SK-N-SH (cell line): ENCODE data around the gene CROT. TPM values are rescaled to one million over a fixed set of nuclear protein-coding genes. Genes with fewer than 3 reads are reported as not detected.

ENCODE experiments used
- CTCF ChIA-PET: fragments of 300-600, 350-600 bp; formaldehyde crosslinking; extraction: SDS; loops from one replicate; lab custom pipeline; 2021; lab: Yijun Ruan, JAX
- POLR2A ChIA-PET: fragments of 350-600 bp; sonication (Branson Sonifier 250); formaldehyde crosslinking; extraction: SDS; loops from one replicate; lab custom pipeline; 2020; ENCODE audit warnings: antibody characterized with exemption, inconsistent platforms; lab: Yijun Ruan, JAX
- DNase-seq: peaks from one replicate; pipeline ENCODE4 v3.0.0; 2012
- H2AFZ ChIP-seq: fragments of 200-600 bp; sonication (generic); 2 replicates; pipeline ENCODE4 v1.8.1; 2016; ENCODE audit warnings: antibody characterized with exemption, mild to moderate bottlenecking, low read depth
- H3F3A ChIP-seq: fragments of 200-600 bp; sonication (generic); replicated peaks from 2 replicates; pipeline ENCODE3; 2016; ENCODE audit warnings: antibody characterized with exemption, mild to moderate bottlenecking; ENCODE audit not compliant: insufficient read depth
- H3K27ac ChIP-seq, 2 experiments: fragments of 200-500 bp in 1 of 2; fragments of 200-600 bp in 1 of 2; sonication (Bioruptor generic) in 1 of 2; sonication (generic), shearing (Covaris generic) in 1 of 2; 2 replicates each; pipeline versions ENCODE4 v1.5.1 to v1.6.1; 2014 to 2016; ENCODE audit warnings: low read depth in 2 of 2, inconsistent platforms in 1 of 2, low read length in 1 of 2, mild to moderate bottlenecking in 1 of 2, mixed read lengths in 1 of 2
- H3K27me3 ChIP-seq: fragments of 200-600 bp; sonication (generic), shearing (Covaris generic); 2 replicates; pipeline ENCODE4 v1.6.1; 2016; ENCODE audit warnings: mixed run types; ENCODE audit not compliant: insufficient read depth
- H3K36me3 ChIP-seq, 2 experiments: fragments of 200-500 bp in 1 of 2; fragments of 200-600 bp in 1 of 2; sonication (Bioruptor generic) in 1 of 2; sonication (generic) in 1 of 2; replicated peaks in 1 of 2; 2 replicates each; pipeline versions ENCODE3 to v1.5.1; 2014 to 2016; ENCODE audit warnings: low read length in 1 of 2, mild to moderate bottlenecking in 1 of 2; ENCODE audit not compliant: insufficient read depth in 2 of 2, control insufficient read depth in 1 of 2
- H3K4me1 ChIP-seq, 2 experiments: fragments of 200-500 bp in 1 of 2; fragments of 200-600 bp in 1 of 2; sonication (Bioruptor generic) in 1 of 2; sonication (generic), shearing (Covaris generic) in 1 of 2; 2 replicates each; pipeline versions ENCODE4 v1.5.1 to v1.6.1; 2014 to 2016; ENCODE audit warnings: low read depth in 1 of 2, low read length in 1 of 2, mixed run types in 1 of 2; ENCODE audit not compliant: insufficient read depth in 2 of 2, control insufficient read depth in 1 of 2
- H3K4me2 ChIP-seq: fragments of 200-600 bp; sonication (generic), shearing (Covaris generic); 2 replicates; pipeline ENCODE4 v1.6.1; 2017; ENCODE audit warnings: mixed run types
- H3K4me3 ChIP-seq, 2 experiments: fragments of 200-500 bp in 1 of 2; fragments of 200-600 bp in 1 of 2; sonication (Bioruptor generic) in 1 of 2; sonication (generic), shearing (Covaris generic) in 1 of 2; 2 replicates each; pipeline versions ENCODE4 v1.5.1 to v1.8.1; 2014 to 2016; ENCODE audit warnings: low read depth in 2 of 2, inconsistent platforms in 1 of 2, low read length in 1 of 2, mild to moderate bottlenecking in 1 of 2, mixed read lengths in 1 of 2, moderate library complexity in 1 of 2
- H3K79me2 ChIP-seq: fragments of 200-600 bp; sonication (generic); 2 replicates; pipeline ENCODE4 v1.8.1; 2017; ENCODE audit warnings: mild to moderate bottlenecking; ENCODE audit not compliant: insufficient read depth
- H3K9ac ChIP-seq: fragments of 200-600 bp; sonication (generic); 2 replicates; pipeline ENCODE4 v1.6.1; 2017; ENCODE audit warnings: mixed run types
- H3K9me2 ChIP-seq: fragments of 200-600 bp; sonication (generic); 2 replicates; pipeline ENCODE4 v1.6.1; 2017; ENCODE audit warnings: mixed run types
- H3K9me3 ChIP-seq: fragments of 200-600 bp; sonication (generic); 2 replicates; pipeline ENCODE4 v1.6.1; 2017; ENCODE audit warnings: mixed run types, mild to moderate bottlenecking, moderate library complexity
- H4K20me1 ChIP-seq: fragments of 200-600 bp; sonication (generic); 2 replicates; pipeline ENCODE4 v1.6.1; 2017; ENCODE audit warnings: mild to moderate bottlenecking, mixed run types; ENCODE audit not compliant: insufficient read depth
- FOXM1 ChIP-seq: IDR thresholded peaks from 2 replicates; pipeline ENCODE4 v1.4.0; 2012; ENCODE audit warnings: low read depth, mild to moderate bottlenecking
- NFIC ChIP-seq: IDR thresholded peaks from 2 replicates; pipeline ENCODE4 v1.4.0; 2012; ENCODE audit warnings: borderline replicate concordance
- NRF1 ChIP-seq: IDR thresholded peaks from 2 replicates; pipeline ENCODE4 v1.6.1; 2012; ENCODE audit warnings: low read depth, mild to moderate bottlenecking, low read length
- POLR2AphosphoS5 ChIP-seq: IDR thresholded peaks from 2 replicates; pipeline ENCODE4 v1.6.1; 2012; ENCODE audit warnings: low read depth, low read length
- RCOR1 ChIP-seq: fragments of 150-350 bp; IDR thresholded peaks from 2 replicates; pipeline ENCODE4 v1.6.1; 2017; ENCODE audit warnings: antibody characterized with exemption, low read length
- REST ChIP-seq: IDR thresholded peaks from 2 replicates; pipeline ENCODE4 v1.6.1; 2012; ENCODE audit warnings: mild to moderate bottlenecking, low read depth, low read length, moderate library complexity
- RXRA ChIP-seq: IDR thresholded peaks from 2 replicates; pipeline ENCODE4 v1.4.0; 2012; ENCODE audit warnings: low read depth, mild to moderate bottlenecking, borderline replicate concordance
- SIN3A ChIP-seq: IDR thresholded peaks from 2 replicates; pipeline ENCODE4 v1.6.1; 2012; ENCODE audit warnings: low read depth, mild to moderate bottlenecking, low read length, moderate library complexity, borderline replicate concordance
- SMC3 ChIP-seq: IDR thresholded peaks from 2 replicates; pipeline ENCODE4 v1.6.1; 2012; ENCODE audit warnings: low read depth, low read length, improper control_type of control experiment
- TAF1 ChIP-seq: IDR thresholded peaks from 2 replicates; pipeline ENCODE4 v1.6.1; 2012; ENCODE audit warnings: low read depth, mild to moderate bottlenecking, low read length, moderate library complexity, borderline replicate concordance
- TEAD4 ChIP-seq: IDR thresholded peaks from 2 replicates; pipeline ENCODE4 v1.4.0; 2012; ENCODE audit warnings: mild to moderate bottlenecking, borderline replicate concordance; ENCODE audit not compliant: insufficient read depth
- YY1 ChIP-seq: IDR thresholded peaks from 2 replicates; pipeline ENCODE4 v1.4.0; 2012; ENCODE audit warnings: low read depth, mild to moderate bottlenecking
- WGBS: methylation state at CpG from one replicate; pipeline ENCODE4 v1.1.6; 2017; ENCODE audit warnings: low lambda C conversion rate; 5-methylcytosine and 5-hydroxymethylcytosine counted together
- polyA plus RNA-seq, 3 experiments: library from polyadenylated mRNA; depleted of rRNA; stranded (reverse); fragments of >200 nt; gene quantifications; 2 replicates each; pipeline ENCODE4 v1.2.3, GENCODE V29; 2012
- TF ChIP-seq, protein P1 (sequence below): fragments of 200-600 bp; sonication (generic); IDR thresholded peaks from 2 replicates; pipeline ENCODE4 v1.6.1; 2017; ENCODE audit warnings: antibody characterized with exemption, mild to moderate bottlenecking, moderate library complexity
- TF ChIP-seq, protein P2 (sequence below): IDR thresholded peaks from 2 replicates; pipeline ENCODE4 v1.4.0; 2012; ENCODE audit warnings: low read depth, borderline replicate concordance

CROT gene
- polyA plus RNA-seq, 1 of the 3 experiments (the other 2 are of a cell fraction), result 7.9 TPM

DNA sequence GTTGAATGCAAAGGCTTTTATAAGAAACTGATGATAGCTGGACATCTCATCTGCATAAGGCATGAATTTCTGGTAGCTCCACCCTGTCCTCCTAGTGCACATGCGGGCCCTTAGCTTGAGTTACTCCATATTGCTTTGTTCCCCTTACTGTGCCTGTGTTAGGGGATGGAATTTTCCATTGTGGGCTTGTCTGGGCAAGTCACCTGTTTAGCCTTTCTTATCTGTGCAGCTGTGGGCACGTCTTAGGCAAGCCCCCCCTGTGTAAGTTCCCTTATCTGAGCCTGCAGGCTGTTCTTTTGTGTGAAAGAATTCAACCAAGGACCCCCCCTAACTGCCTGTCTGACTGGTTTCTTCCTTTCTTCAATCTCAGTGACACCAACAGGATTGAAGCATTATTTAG is 14.5 kb upstream of the CROT start:
- H4K20me1 ChIP-seq, result no peaks in the 10 kb centered on the region

DNA sequence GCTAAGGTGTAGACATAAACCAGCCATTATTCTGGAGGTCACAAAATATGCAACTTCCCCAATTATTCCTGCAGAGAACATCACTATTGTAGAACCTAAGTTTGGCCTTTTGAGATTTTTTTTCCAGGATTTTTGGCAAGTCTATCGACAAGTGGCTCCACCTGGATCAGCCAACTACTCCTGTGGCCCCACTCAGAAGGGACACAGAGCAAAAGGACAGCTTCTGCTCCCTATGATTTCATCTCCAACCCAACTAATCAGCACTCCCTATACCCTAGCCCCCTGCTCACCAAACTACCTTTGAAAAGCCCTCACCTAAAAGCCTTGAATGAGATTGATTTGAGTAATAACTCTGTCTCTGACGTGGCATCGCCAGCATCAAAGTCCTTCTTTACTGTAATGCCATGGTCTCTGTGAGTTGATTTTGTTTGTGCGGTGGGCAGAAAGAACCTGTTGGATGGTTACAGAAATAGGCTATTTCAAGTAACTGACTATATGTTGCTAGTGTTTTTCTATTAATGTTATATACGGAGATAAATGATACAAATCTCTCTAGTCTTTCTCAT is 13.7 kb upstream of the CROT start:
- DNase-seq, result no peak
- Histone ChIP-seq H3K4me3 (no peak overlapping the region), H4K20me1 (no peaks in the 10 kb centered on the region), H3K27me3 (no peaks in the 10 kb centered on the region), H3K4me1 (no peaks in the 10 kb centered on the region), H3K79me2 (no peaks in the 10 kb centered on the region), H3K27ac (no peak overlapping the region), H3F3A (no peaks in the 10 kb centered on the region), H3K36me3 (peaks cover 0 to 6% of the 10 kb centered on the region in 2 experiments), H3K9me2 (no peaks in the 10 kb centered on the region; the same call in 1 of the 2 replicates), H3K9me3 (peaks cover 23% of the 10 kb centered on the region; the same call in 1 of the 2 replicates), H2AFZ (no peak overlapping the region), H3K4me2 (no peak overlapping the region), H3K9ac (no peak overlapping the region)
- WGBS, result 95% methylated on average over 5 of the region's 5 CpGs
- POLR2A ChIA-PET, result no interaction called here
- CTCF ChIA-PET, result interaction anchor here (0.6 to 2.7 kb wide), 3 partner anchors 18 to 85 kb away, joined by 3 to 13 read pairs (median 4); no protein-coding TSS in a partner anchor
- TF ChIP-seq NRF1, result no peak
- TF ChIP-seq SIN3A, result no peak
- TF ChIP-seq TAF1, result no peak
- no peak for TF ChIP-seq SMC3
- TF ChIP-seq POLR2AphosphoS5, result no peak
- TF ChIP-seq RXRA, result no peak
- no peak for TF ChIP-seq YY1
- TF ChIP-seq, protein P1, sequence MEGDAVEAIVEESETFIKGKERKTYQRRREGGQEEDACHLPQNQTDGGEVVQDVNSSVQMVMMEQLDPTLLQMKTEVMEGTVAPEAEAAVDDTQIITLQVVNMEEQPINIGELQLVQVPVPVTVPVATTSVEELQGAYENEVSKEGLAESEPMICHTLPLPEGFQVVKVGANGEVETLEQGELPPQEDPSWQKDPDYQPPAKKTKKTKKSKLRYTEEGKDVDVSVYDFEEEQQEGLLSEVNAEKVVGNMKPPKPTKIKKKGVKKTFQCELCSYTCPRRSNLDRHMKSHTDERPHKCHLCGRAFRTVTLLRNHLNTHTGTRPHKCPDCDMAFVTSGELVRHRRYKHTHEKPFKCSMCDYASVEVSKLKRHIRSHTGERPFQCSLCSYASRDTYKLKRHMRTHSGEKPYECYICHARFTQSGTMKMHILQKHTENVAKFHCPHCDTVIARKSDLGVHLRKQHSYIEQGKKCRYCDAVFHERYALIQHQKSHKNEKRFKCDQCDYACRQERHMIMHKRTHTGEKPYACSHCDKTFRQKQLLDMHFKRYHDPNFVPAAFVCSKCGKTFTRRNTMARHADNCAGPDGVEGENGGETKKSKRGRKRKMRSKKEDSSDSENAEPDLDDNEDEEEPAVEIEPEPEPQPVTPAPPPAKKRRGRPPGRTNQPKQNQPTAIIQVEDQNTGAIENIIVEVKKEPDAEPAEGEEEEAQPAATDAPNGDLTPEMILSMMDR, result no peak
- no peak for TF ChIP-seq REST
- TF ChIP-seq TEAD4, result no peak
- TF ChIP-seq, protein P2, sequence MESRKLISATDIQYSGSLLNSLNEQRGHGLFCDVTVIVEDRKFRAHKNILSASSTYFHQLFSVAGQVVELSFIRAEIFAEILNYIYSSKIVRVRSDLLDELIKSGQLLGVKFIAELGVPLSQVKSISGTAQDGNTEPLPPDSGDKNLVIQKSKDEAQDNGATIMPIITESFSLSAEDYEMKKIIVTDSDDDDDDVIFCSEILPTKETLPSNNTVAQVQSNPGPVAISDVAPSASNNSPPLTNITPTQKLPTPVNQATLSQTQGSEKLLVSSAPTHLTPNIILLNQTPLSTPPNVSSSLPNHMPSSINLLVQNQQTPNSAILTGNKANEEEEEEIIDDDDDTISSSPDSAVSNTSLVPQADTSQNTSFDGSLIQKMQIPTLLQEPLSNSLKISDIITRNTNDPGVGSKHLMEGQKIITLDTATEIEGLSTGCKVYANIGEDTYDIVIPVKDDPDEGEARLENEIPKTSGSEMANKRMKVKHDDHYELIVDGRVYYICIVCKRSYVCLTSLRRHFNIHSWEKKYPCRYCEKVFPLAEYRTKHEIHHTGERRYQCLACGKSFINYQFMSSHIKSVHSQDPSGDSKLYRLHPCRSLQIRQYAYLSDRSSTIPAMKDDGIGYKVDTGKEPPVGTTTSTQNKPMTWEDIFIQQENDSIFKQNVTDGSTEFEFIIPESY, result no peak

More for the DNA sequence above, 14.5 kb upstream of the CROT start:
- Histone ChIP-seq H3K4me1 (no peaks in the 10 kb centered on the region), H3K27me3 (no peaks in the 10 kb centered on the region), H3F3A (no peaks in the 10 kb centered on the region), H3K4me3 (no peak overlapping the region; a peak in 1 of 4 replicates), H3K9me3 (peaks cover 23% of the 10 kb centered on the region; the same call in 1 of the 2 replicates), H3K4me2 (no peak overlapping the region), H3K36me3 (peaks cover 4 to 6% of the 10 kb centered on the region in 2 experiments), H3K9ac (no peak overlapping the region), H2AFZ (no peak overlapping the region), H3K27ac (no peak overlapping the region), H3K9me2 (no peaks in the 10 kb centered on the region; the same call in 1 of the 2 replicates), H3K79me2 (no peaks in the 10 kb centered on the region)
- CTCF ChIA-PET, result interaction anchor here (1.7 to 2.7 kb wide), 3 partner anchors 17 to 86 kb away, joined by 3 to 13 read pairs (median 4); no protein-coding TSS in a partner anchor
- no peak for DNase-seq
- 41% methylated on average over 2 of the region's 2 CpGs for WGBS
- TF ChIP-seq RCOR1, result no peak
- no peak for TF ChIP-seq TEAD4
- TF ChIP-seq, protein P2, result no peak
- no peak for TF ChIP-seq TAF1
- no peak for TF ChIP-seq NFIC
- no peak for TF ChIP-seq FOXM1
- POLR2A ChIA-PET, result no interaction called here
